ENCODE data around the gene EGLN3. TPM values are rescaled to one million over a fixed set of nuclear protein-coding genes. Genes with fewer than 3 reads are reported as not detected.

Gene EGLN3
- total RNA-seq (2022): 9.5 and 12.0 TPM in 2 replicates
- Bru-seq, nascent RNA: percentile 67 among the genes with signal in this experiment
- percentile 66 among the genes with signal in this experiment for BruChase-seq, experiment 1, labeled RNA remaining after a 2-hour chase
- percentile 55 among the genes with signal in this experiment for BruChase-seq, experiment 2, labeled RNA remaining after a 6-hour chase
- long read RNA-seq, transcript EGLN3-201 (5 exons, 2,709 nt): major isoform, 9 of 14 reads
- long read RNA-seq, partial matches to known transcripts: 1 of 14 reads
- long read RNA-seq, other reads (novel, unspliced or antisense): 3 of 14 reads

DNA sequence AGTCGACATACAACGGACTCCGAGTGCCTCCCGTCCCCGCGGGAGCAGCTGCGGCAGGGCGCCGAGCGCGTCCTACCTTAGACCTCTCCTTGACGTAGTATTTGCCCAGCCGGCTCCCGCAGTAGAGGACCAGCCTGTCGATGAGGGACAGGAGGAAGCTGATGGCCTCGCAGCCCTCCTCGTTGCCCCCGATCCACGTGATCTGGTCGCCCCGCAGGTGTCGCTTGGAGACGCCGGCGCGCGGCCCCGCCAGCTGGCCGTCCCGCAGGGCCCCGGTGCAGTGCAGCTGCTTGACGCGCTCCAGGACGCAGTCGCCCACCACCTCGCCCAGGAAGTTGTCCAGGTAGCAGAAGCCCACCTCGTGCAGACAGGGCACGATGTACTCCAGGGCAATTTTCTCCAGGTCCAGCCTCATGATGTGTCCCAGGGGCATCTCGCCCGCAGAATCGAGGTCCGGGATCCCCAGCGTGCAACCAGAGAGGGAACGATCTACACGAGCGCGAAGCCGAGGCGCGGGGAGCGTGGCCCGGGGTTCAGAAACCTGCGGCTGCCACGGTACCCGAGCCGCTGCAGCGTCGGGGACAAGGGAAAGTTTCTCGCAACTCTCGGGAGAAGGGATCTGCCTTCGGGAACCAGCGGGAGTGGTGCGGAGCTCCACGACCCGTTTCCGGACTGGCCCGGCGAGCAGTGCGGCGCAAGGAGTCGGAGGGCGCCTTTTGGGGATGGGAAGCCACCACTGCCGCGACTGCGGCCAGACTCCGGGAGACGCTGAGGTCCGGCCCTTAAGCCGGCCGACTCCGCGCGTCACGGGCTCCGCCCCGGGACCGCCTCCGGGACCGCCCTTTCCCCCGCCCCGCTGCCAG, at the start of gene EGLN3:
EGLN3 (minus strand) TSS at position 755 of the 863 bp plus-strand sequence; CDS start at position 433, 322 bp downstream.
- Histone ChIP-seq H3K4me1 (peaks cover 9% of the 10 kb centered on the region), H3K9me3 (no peaks in the 10 kb centered on the region), H3K27me3 (replicated peaks; ENCODE audit: control insufficient read depth, insufficient read depth, low read length) (no peaks in the 10 kb centered on the region), H3K36me3 (ENCODE audit: control insufficient read depth, insufficient read depth, low read length) (no peaks in the 10 kb centered on the region), H3K4me3 (ENCODE audit: low read depth, low read length) (peak within 1 kb of the TSS; percentile 57)
- Mint-ChIP-seq H3K9me3 (ENCODE audit: unreplicated experiment) (no peaks in the 10 kb centered on the region), H3K4me1 (ENCODE audit: low read depth, unreplicated experiment) (peaks cover 10% of the 10 kb centered on the region), H3K4me3 (ENCODE audit: unreplicated experiment) (peak within 1 kb of the TSS; percentile 92), H3K27ac (ENCODE audit: unreplicated experiment) (peak within 1 kb of the TSS; percentile 70), H3K36me3 (ENCODE audit: insufficient read depth, unreplicated experiment) (peaks cover 6% of the 10 kb centered on the region), H3K27me3 (ENCODE audit: insufficient read depth, unreplicated experiment) (no peaks in the 10 kb centered on the region)
- ChIA-PET POLR2A (interaction anchor here (0.5 to 1.4 kb wide), 5 partner anchors 41 to 914 kb away, joined by 3 to 4 read pairs (median 3); no protein-coding TSS in a partner anchor), CTCF (interaction anchor here (0.6 to 1.1 kb wide), 4 partner anchors 42 to 266 kb away, joined by 3 to 6 read pairs (median 3); no protein-coding TSS in a partner anchor)
- intact Hi-C loops (cut with micrococcal nuclease; ENCODE audit: unreplicated experiment): loop anchor here (1.0 to 5.0 kb wide), 4 partner anchors 103 to 278 kb away; no protein-coding TSS in a partner anchor
- TF ChIP-seq CTCF (IDR thresholded peaks at IDR 0.05; ENCODE audit: insufficient read depth in 1 of 2, low read depth in 1 of 2, low read length in 1 of 2, severe bottlenecking in 1 of 2, unreplicated experiment in 1 of 2): no peak
- peak; percentile 90 to 94 for DNase-seq
- BruUV-seq (replicated peaks): no TSS peak

DNA sequence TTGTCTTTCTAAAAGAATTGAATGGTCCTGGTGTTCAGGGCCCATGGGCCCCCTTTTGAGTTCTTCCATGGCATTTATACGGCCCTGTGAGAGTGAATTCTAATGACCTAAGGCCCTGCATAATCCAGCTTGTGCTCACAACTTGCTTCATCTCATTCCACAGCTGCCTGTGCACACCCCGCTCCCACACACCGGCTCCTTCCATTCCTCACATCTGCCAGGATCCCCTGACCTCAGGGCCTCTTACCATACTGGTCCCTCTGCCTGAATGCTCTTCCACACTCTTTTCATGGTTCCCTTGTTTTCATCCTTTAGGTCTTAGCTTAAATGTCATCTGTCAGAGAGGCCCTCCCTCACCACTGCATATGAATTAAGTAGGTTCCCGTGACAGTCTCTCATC, 49.5 kb upstream of the EGLN3 start:
- no peaks in the 10 kb centered on the region for H3K36me3 Mint-ChIP-seq (ENCODE audit: insufficient read depth, unreplicated experiment)
- H3K4me1 ChIP-seq: 0 out of 2 replicates have a peak, but pooled peaks cover 6% of the 10 kb centered on the region
- H3K9me3 ChIP-seq: no peaks in the 10 kb centered on the region
- no peak for TF ChIP-seq CTCF (IDR thresholded peaks at IDR 0.05; ENCODE audit: insufficient read depth in 1 of 2, low read depth in 1 of 2, low read length in 1 of 2, severe bottlenecking in 1 of 2, unreplicated experiment in 1 of 2)
- no peak overlapping the region for H3K4me3 Mint-ChIP-seq (ENCODE audit: unreplicated experiment)
- H3K36me3 ChIP-seq (ENCODE audit: control insufficient read depth, insufficient read depth, low read length): no peaks in the 10 kb centered on the region
- peaks cover 12% of the 10 kb centered on the region for H3K4me1 Mint-ChIP-seq (ENCODE audit: low read depth, unreplicated experiment)
- ChIA-PET POLR2A (no interaction called here), CTCF (no interaction called here)
- no TSS peak for BruUV-seq (replicated peaks)
- intact Hi-C loops (cut with micrococcal nuclease; ENCODE audit: unreplicated experiment): no loop called here
- no peaks in the 10 kb centered on the region for H3K9me3 Mint-ChIP-seq (ENCODE audit: unreplicated experiment)
- H3K27me3 Mint-ChIP-seq (ENCODE audit: insufficient read depth, unreplicated experiment): no peaks in the 10 kb centered on the region
- no peak overlapping the region for H3K4me3 ChIP-seq (ENCODE audit: low read depth, low read length)
- no peaks in the 10 kb centered on the region for H3K27me3 ChIP-seq (replicated peaks; ENCODE audit: control insufficient read depth, insufficient read depth, low read length)
- DNase-seq: peak; percentile 20 to 36
- H3K27ac Mint-ChIP-seq (ENCODE audit: unreplicated experiment): peak overlapping the region; percentile 3

DNA sequence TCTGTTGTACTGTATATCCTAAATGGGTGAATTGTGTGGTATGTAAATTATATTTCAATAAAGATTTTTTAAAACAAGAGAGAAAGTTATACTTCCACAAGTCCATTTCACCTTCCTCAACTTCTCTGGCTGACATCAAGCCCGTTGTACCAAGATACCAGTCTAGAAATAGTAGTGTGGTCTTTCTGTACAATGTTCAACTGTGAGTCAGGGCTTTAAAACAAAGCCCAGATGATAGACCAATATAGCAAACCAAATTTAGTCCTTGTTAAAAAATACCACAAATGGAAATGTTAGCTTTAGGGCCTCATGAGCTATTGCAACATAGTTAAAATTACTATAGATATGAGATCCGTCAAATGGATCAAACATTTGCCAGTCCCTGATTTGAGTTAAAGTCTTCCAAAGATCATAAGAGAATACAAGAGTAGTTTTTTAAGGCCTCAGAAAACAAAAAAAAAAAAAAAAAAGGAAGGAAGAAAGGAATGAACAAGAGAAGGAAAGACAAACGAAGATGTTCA, 49.0 kb upstream of the EGLN3 start:
- Mint-ChIP-seq H3K27me3 (ENCODE audit: insufficient read depth, unreplicated experiment) (no peaks in the 10 kb centered on the region), H3K4me3 (ENCODE audit: unreplicated experiment) (no peak overlapping the region), H3K9me3 (ENCODE audit: unreplicated experiment) (no peaks in the 10 kb centered on the region), H3K36me3 (ENCODE audit: insufficient read depth, unreplicated experiment) (no peaks in the 10 kb centered on the region), H3K27ac (ENCODE audit: unreplicated experiment) (no peak overlapping the region), H3K4me1 (ENCODE audit: low read depth, unreplicated experiment) (peaks cover 12% of the 10 kb centered on the region)
- Histone ChIP-seq H3K4me3 (ENCODE audit: low read depth, low read length) (no peak overlapping the region), H3K4me1 (0 out of 2 replicates have a peak, but pooled peaks cover 6% of the 10 kb centered on the region), H3K9me3 (no peaks in the 10 kb centered on the region), H3K27me3 (replicated peaks; ENCODE audit: control insufficient read depth, insufficient read depth, low read length) (no peaks in the 10 kb centered on the region), H3K36me3 (ENCODE audit: control insufficient read depth, insufficient read depth, low read length) (no peaks in the 10 kb centered on the region)
- intact Hi-C loops (cut with micrococcal nuclease; ENCODE audit: unreplicated experiment): no loop called here
- POLR2A ChIA-PET: no interaction called here
- BruUV-seq (replicated peaks): no TSS peak
- CTCF ChIA-PET: no interaction called here
- no peak for TF ChIP-seq CTCF (IDR thresholded peaks at IDR 0.05; ENCODE audit: insufficient read depth in 1 of 2, low read depth in 1 of 2, low read length in 1 of 2, severe bottlenecking in 1 of 2, unreplicated experiment in 1 of 2)
- no peak for DNase-seq

Measured in Caco-2 (cell line).